Adipocyte (in vitro differentiated cells): Measurements from ENCODE around the gene PBX3.

Experiments
- DNase-seq: peaks from one replicate; pipeline ENCODE4 v3.0.0-alpha.2; 2015; ENCODE audit warnings: low read depth
- H3K27me3 ChIP-seq: replicated peaks from 2 replicates; pipeline ENCODE4 v1.7.0; 2013; ENCODE audit warnings: mild to moderate bottlenecking, low read length, moderate library complexity; ENCODE audit not compliant: control insufficient read depth, insufficient read depth
- H3K36me3 ChIP-seq: 2 replicates; pipeline ENCODE4 v1.7.0; 2013; ENCODE audit warnings: low read length, mild to moderate bottlenecking, moderate library complexity; ENCODE audit not compliant: control insufficient read depth, insufficient read depth, severe bottlenecking
- H3K4me1 ChIP-seq: 2 replicates; pipeline ENCODE4 v1.7.0; 2013; ENCODE audit warnings: mild to moderate bottlenecking, low read length, moderate library complexity; ENCODE audit not compliant: control insufficient read depth, insufficient read depth
- H3K4me3 ChIP-seq: 2 replicates; pipeline ENCODE4 v1.7.0; 2013; ENCODE audit warnings: mild to moderate bottlenecking, low read length, moderate library complexity
- H3K9ac ChIP-seq: 2 replicates; pipeline ENCODE4 v1.7.0; 2013; ENCODE audit warnings: mild to moderate bottlenecking, low read length, moderate library complexity
- H3K9me3 ChIP-seq: 2 replicates; pipeline ENCODE4 v1.7.0; 2013; ENCODE audit warnings: mild to moderate bottlenecking, low read length, moderate library complexity; ENCODE audit not compliant: control insufficient read depth

Gene PBX3

GRCh38 chr9:125992557-125992956, 245.4 kb downstream of the PBX3 start:
- no peak for DNase-seq
- no peaks in the 10 kb centered on the region for H3K9me3 ChIP-seq
- no peaks in the 10 kb centered on the region for H3K36me3 ChIP-seq
- H3K4me3 ChIP-seq = no peak overlapping the region
- no peak overlapping the region for H3K9ac ChIP-seq
- H3K27me3 ChIP-seq = peaks cover 38% of the 10 kb centered on the region
- no peaks in the 10 kb centered on the region for H3K4me1 ChIP-seq

GRCh38 chr9:125993466-125993865, 246.3 kb downstream of the PBX3 start:
- Histone ChIP-seq H3K4me3 (no peak overlapping the region), H3K9me3 (no peaks in the 10 kb centered on the region), H3K9ac (no peak overlapping the region), H3K36me3 (no peaks in the 10 kb centered on the region), H3K4me1 (no peaks in the 10 kb centered on the region), H3K27me3 (peaks cover 37% of the 10 kb centered on the region)
- no peak for DNase-seq

DNA sequence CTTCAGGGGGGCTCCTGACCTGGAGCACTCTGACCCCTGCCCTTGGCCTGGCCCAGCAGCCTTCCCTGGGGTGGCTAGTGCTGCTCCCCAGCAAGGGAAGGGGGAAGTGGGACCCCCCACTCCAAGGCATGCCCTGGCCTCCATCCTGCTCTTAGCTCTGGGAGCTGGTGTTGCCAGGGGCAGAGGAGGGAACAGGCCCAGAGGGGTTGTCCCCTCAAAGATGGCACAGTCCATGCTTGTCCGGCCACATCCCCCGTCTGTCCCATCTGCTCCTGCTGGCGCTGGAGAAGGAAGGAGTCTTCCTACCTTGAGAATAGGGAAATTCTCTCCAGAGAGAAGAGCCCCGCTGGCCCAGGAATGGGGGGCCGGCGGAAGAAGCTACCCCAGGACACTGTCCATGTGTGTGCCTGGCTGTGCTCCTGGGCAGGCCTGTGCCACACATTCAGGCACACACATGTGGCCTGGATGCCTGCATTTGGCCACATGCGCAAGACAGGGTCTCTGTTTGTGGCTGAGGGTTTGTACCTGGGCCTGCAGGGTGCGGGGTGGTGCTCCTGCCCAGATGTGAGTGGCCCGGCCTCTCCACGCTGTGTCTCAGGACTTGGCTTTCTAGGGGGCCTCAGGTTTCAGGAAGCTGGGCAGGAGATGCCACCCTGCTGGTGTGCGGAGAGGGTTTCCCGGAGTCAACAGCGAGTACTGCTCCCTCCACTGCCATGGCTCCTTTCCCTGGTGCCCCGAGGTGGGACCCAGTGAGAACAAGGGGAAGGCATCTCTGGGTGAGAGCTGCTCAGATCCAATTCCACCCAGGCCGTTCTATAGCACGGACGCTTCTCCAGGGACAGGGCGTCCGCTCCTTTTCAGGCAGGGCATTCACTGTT, 247.1 kb downstream of the PBX3 start:
- Histone ChIP-seq H3K36me3 (no peaks in the 10 kb centered on the region), H3K9me3 (no peaks in the 10 kb centered on the region), H3K4me3 (no peak overlapping the region), H3K9ac (no peak overlapping the region), H3K27me3 (peaks cover 33% of the 10 kb centered on the region), H3K4me1 (no peaks in the 10 kb centered on the region)
- no peak for DNase-seq

GRCh38 chr9:125995006-125995405, 247.8 kb downstream of the PBX3 start:
- DNase-seq = no peak
- Histone ChIP-seq H3K4me1 (no peaks in the 10 kb centered on the region), H3K9me3 (no peaks in the 10 kb centered on the region)

GRCh38 chr9:125995706-125996105, 248.5 kb downstream of the PBX3 start:
- H3K9me3 ChIP-seq = no peaks in the 10 kb centered on the region
- peaks cover 35% of the 10 kb centered on the region for H3K27me3 ChIP-seq
- H3K4me3 ChIP-seq = no peak overlapping the region
- no peak for DNase-seq
- no peak overlapping the region for H3K9ac ChIP-seq
- no peaks in the 10 kb centered on the region for H3K4me1 ChIP-seq
- no peaks in the 10 kb centered on the region for H3K36me3 ChIP-seq

More at GRCh38 chr9:125995006-125995405, 247.8 kb downstream of the PBX3 start:
- no peaks in the 10 kb centered on the region for H3K36me3 ChIP-seq
- H3K9ac ChIP-seq = no peak overlapping the region
- H3K4me3 ChIP-seq = no peak overlapping the region
- H3K27me3 ChIP-seq = peaks cover 35% of the 10 kb centered on the region

- H3K27me3 ChIP-seq = peaks cover 37% of the 10 kb centered on the region
- H3K9ac ChIP-seq = no peak overlapping the region
- H3K4me1 ChIP-seq = no peaks in the 10 kb centered on the region
- no peak overlapping the region for H3K4me3 ChIP-seq
- no peak for DNase-seq
- no peaks in the 10 kb centered on the region for H3K9me3 ChIP-seq
- H3K36me3 ChIP-seq = no peaks in the 10 kb centered on the region
These were observed 249.6 kb downstream of the PBX3 start for GRCh38 chr9:125996791-125997190.

DNA sequence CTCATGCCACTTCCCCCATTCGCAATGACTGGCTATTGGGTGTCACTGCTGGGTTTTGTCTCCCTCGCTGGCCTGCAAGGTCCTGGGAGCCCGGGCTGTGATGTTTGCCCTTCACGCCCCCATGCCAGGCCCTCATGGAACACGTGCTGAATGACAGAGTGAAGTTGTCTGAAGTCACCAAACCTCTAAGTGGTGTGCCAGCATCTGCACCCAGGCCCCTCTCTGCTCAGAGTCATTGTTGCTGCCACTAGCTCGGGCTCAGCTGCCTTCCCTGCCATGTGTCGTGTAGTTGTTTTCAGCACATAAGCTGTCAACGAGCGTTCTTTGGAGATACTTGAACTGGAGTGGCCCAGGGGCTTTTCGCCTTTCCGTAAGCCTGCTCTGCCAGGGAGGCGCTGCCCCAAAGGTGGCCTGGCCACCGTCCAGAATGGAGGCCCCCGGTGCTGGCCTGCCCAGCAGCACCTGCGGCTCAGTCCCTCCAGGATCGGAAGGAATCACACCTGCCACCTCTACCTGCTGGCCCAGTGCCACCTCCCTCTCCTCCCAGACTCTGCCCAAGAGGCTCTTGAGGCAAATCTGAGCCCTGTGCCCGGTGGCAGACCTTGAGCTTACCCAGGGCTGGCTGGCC, 250.1 kb downstream of the PBX3 start:
- no peaks in the 10 kb centered on the region for H3K36me3 ChIP-seq
- no peak overlapping the region for H3K9ac ChIP-seq
- H3K27me3 ChIP-seq = peaks cover 39% of the 10 kb centered on the region
- DNase-seq = no peak
- H3K4me3 ChIP-seq = no peak overlapping the region
- H3K4me1 ChIP-seq = no peaks in the 10 kb centered on the region
- H3K9me3 ChIP-seq = no peaks in the 10 kb centered on the region

GRCh38 chr9:125998837-125999503, 251.8 kb downstream of the PBX3 start:
- DNase-seq = no peak
- H3K9ac ChIP-seq = no peak overlapping the region
- no peaks in the 10 kb centered on the region for H3K36me3 ChIP-seq
- H3K27me3 ChIP-seq = peaks cover 33% of the 10 kb centered on the region
- H3K4me3 ChIP-seq = no peak overlapping the region
- H3K9me3 ChIP-seq = no peaks in the 10 kb centered on the region
- H3K4me1 ChIP-seq = no peaks in the 10 kb centered on the region

- H3K36me3 ChIP-seq = no peaks in the 10 kb centered on the region
- DNase-seq = no peak
- no peaks in the 10 kb centered on the region for H3K9me3 ChIP-seq
- no peak overlapping the region for H3K4me3 ChIP-seq
- H3K27me3 ChIP-seq = peaks cover 32% of the 10 kb centered on the region
- no peak overlapping the region for H3K9ac ChIP-seq
- no peaks in the 10 kb centered on the region for H3K4me1 ChIP-seq
These were observed 252.3 kb downstream of the PBX3 start for GRCh38 chr9:125999504-125999881.

DNA sequence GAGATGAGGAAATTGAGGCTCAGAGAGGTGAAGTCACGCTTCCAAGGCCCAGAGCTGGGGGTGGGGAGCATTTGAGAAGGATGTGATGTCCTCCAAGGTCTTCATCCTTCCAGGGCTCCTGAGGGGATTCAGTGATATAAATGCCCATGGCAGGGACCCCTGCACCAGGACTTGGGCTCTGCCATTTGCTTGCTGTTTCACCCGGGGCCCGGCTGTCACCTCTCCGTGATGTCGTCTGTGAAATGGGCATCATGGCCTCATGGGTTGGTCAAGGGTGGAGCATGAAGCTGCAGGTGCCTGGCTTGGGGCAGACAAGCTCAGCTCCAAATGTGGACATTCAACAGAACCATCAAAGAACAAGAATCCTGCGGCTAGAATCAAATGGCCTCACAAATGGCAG, 253.1 kb downstream of the PBX3 start:
- no peak overlapping the region for H3K4me3 ChIP-seq
- no peaks in the 10 kb centered on the region for H3K36me3 ChIP-seq
- no peak overlapping the region for H3K9ac ChIP-seq
- no peak for DNase-seq
- peaks cover 27% of the 10 kb centered on the region for H3K27me3 ChIP-seq
- no peaks in the 10 kb centered on the region for H3K4me1 ChIP-seq
- no peaks in the 10 kb centered on the region for H3K9me3 ChIP-seq
